Lung microvascular endothelial cell (primary cell): ENCODE data around the gene BMP6. TPM values are rescaled to one million over a fixed set of nuclear protein-coding genes. Genes with fewer than 3 reads are reported as not detected.
A peak's percentile ranks its signal among the peaks of the same experiment; 100 is the strongest.

Experiments
- DNase-seq, 2 donors: peaks; one replicate each; pipeline versions ENCODE4 v3.0.0 to v3.0.0-alpha.2; 2010; ENCODE audit warnings: low read depth in 2 of 2
- total RNA-seq: library from RNA; depleted of rRNA; stranded (reverse); fragments of >200 nt; gene quantifications from 2 replicates; pipeline ENCODE4 v1.2.1, GENCODE V29; 2014

Gene BMP6
- total RNA-seq, 1 donor from 2014 or later, result 246 TPM

GRCh38 chr6:7719364-7719850 lies 6.5 kb upstream of the BMP6 start:
- no peak for DNase-seq

- no peak for DNase-seq
Measured at GRCh38 chr6:7720346-7720745, 5.6 kb upstream of the BMP6 start.

DNA sequence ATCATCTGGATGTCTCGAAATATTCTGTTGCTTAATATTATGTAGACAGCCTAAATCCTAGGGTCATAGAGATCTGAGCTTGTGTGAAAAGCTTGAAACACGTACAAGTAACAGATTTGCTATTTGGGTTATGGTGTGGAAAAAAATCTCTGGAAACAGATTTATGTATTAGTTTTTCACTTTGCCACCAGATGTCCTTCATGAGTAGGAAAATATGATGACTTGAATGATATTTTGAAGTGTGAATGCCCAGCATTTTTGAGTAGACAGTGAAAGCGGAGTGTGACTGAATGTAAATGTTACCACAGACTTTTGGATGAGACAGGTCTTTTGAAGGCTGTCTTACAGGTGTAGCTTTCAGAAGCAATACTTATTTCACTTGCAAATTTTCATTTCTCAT lies 4.2 kb upstream of the BMP6 start:
- DNase-seq, result peak; percentile 59 to 78

DNA sequence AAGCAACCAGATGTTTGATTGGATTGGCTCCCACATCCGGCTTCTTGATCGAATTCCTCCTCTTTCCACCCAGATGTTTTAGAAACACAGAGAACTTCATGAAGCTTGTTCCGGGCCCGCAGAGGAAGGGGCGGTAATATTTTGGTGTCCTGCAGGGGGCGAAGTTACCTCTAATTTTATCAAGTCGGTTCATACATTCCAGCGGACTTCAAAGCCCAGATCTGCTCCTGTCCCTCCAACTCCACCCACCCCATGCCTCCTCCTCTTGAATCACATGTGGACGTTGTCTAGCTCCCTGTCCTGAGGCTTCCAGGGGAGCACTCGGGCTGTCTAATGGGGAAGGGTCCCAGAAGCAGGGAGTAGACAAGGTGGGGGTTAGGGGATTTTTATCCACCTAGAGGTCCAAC lies 2.9 kb upstream of the BMP6 start:
- peak; percentile 88 to 89 for DNase-seq

DNA sequence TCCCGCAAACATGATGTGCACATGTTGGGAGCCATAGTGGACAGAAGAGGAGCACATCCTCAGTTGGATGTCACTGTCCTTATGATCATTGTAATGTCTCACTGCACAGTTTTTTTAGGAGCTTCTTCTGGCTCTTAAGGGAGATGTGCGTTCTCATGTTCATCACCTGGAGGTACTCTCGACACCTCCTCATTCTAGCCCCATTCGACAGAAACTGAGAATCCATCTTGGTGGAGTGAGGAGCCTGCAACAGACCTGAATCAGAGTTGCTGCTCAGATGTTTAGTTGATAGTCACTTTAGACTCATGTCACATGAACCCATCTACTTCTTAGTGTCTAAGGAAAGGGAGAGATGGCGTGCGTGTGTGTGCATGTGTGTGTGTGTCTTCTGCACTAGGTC lies 2.3 kb upstream of the BMP6 start:
- DNase-seq, result no peak

DNA sequence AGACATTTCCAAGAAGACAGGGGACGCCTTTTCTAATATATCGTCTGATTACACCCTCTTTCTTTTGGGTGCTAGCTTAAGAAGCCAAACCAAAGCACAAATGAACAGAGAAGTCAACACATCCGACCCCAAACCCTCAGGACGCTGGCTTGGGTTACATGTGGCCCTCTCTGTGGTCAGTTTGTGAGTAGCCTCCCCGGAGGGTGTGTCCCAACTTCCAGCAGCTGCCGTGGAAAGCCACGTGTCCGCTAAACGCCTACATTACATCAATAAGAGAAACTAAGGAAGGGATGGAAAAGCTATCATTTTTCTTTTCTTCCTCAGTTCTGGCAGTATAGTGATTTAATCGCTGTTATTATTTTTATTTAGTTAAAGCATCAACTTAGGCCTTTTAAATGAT lies 487 bp upstream of the BMP6 start:
- DNase-seq, result no peak

DNA sequence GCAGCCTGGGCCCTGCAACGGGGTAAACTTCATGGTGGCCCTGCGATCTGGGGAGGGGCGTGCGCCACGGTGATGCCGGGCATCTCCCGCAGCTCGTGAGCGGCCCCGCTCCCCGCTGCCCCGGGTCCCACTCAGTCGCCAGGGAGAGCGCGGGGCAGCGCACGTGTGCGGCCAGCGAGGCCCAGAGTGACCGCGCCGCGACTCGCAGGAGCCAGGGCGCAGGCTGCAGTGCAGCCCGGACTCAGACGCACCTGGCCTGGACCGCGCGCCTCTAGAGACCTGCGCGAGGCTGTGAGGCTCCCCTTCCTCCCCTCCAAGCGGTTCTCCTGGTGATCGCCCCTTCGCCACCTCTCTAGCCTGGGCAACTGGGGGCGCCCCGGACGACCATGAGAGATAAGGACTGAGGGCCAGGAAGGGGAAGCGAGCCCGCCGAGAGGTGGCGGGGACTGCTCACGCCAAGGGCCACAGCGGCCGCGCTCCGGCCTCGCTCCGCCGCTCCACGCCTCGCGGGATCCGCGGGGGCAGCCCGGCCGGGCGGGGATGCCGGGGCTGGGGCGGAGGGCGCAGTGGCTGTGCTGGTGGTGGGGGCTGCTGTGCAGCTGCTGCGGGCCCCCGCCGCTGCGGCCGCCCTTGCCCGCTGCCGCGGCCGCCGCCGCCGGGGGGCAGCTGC lies 652 bp downstream of the BMP6 start:
- peak; percentile 34 to 49 for DNase-seq

DNA sequence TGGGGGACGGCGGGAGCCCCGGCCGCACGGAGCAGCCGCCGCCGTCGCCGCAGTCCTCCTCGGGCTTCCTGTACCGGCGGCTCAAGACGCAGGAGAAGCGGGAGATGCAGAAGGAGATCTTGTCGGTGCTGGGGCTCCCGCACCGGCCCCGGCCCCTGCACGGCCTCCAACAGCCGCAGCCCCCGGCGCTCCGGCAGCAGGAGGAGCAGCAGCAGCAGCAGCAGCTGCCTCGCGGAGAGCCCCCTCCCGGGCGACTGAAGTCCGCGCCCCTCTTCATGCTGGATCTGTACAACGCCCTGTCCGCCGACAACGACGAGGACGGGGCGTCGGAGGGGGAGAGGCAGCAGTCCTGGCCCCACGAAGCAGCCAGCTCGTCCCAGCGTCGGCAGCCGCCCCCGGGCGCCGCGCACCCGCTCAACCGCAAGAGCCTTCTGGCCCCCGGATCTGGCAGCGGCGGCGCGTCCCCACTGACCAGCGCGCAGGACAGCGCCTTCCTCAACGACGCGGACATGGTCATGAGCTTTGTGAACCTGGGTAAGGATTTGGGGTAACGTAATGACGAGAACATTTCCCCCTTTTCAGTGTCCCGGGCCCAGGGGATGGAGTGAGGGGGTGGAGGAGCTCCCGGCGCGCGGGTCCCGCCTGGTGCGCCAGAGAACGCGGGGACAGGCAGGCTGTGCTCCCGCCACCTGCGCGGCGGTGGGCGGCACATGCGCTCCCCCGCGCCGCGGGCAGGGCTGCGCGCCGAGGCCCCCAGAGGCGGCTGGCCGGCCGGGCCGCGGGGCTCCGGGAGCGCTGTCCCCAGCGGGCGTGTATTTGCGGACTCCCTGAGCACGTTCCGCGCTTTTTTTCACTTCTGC lies 1.4 kb downstream of the BMP6 start:
- peak; percentile 50 to 55 for DNase-seq

DNA sequence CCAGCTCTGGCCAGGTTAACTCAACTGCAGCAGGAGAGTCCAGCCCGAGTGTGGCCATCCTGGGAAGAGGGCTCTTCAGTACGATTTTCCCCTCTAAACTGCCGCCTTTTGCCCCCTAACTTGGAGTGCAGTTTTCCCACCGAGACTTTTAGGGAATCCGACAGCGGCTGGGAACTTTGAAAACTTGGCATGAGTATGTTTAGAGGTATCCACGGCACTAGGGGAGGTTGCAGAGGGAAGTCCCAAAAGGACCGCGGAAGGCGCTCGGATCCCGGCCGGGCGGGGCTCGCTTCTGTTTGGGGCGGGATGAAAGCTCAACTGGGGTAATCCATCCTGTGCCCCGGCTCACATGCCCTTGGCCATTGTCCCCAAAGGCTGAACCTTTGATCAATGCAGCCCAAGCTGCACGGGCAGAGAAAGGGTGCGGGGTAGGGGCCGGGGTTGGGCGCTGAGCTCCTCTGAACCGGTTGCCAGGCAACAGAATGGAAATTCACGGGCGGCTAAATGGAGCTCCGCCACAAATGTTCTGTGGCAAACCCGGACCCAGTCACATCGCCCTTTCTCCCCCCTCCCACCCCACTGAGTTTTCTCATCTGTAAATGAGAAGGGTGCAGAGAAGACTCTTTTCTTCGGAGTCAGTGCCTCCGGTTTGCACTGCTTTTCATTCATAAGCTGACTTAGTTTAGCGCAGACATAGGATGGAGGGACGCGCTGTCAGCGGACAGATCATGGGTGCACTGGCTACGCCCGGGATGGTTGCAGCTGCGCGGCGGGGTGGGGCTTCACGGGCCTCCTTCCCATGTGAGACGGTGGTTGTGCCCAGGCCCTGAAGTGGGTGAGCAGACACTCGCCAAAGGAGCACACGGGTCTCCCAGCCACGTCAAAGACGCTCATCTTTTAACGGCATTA lies 2.3 kb downstream of the BMP6 start:
- DNase-seq, result peak; percentile 56 to 63

GRCh38 chr6:7728855-7729590 lies 3.1 kb downstream of the BMP6 start:
- peak; percentile 44 to 51 for DNase-seq

- DNase-seq, result peak in 1 of 2 donors; percentile 39
Measured at GRCh38 chr6:7730001-7730783, 4.3 kb downstream of the BMP6 start.

DNA sequence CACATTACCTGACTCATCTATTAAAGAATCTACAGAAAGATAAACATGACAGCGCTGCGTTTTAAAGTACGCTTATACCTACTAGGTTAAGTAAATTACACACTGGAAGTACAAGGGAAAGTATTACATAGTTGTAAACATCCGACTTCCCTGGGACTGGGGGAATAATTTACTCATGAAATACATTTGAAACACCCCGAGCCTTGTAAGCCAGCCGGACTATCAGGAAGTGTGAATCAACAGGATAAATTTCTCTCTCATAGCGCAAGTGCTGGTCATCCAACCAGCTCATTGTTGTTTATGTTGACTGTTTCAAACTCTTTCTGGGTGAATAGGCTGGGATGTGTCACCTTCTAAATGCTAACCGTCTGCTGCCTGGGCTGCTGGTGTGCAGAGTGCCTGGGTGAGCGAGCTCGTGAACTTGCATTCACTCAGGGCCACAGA lies 4.9 kb downstream of the BMP6 start:
- peak; percentile 81 to 97 for DNase-seq

DNA sequence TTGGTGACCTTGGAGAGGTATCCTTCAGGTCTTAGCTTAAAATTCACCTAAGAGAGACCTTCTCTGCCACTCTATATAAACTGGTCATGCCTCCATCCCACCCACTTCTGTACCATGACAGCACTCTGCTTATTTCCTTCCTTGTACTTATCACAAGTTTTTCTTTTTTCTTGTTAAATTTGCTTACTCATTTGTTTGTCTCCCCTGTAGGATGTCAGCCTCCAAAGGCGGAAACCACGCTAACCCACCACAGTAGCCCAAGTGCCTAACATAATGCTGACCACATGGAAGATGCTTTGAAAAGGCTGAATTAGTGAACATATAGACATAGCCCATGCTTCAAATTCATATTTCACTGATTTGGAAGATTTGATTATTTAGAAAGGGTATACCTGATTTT lies 5.4 kb downstream of the BMP6 start:
- peak in 1 of 2 donors; percentile 67 for DNase-seq

- DNase-seq, result peak in 1 of 2 donors; percentile 77
Measured at GRCh38 chr6:7732228-7732627, 6.3 kb downstream of the BMP6 start.

GRCh38 chr6:7734707-7735383 lies 8.9 kb downstream of the BMP6 start:
- no peak for DNase-seq

- DNase-seq, result no peak
Measured at GRCh38 chr6:7737106-7737505, 11.2 kb downstream of the BMP6 start.

DNA sequence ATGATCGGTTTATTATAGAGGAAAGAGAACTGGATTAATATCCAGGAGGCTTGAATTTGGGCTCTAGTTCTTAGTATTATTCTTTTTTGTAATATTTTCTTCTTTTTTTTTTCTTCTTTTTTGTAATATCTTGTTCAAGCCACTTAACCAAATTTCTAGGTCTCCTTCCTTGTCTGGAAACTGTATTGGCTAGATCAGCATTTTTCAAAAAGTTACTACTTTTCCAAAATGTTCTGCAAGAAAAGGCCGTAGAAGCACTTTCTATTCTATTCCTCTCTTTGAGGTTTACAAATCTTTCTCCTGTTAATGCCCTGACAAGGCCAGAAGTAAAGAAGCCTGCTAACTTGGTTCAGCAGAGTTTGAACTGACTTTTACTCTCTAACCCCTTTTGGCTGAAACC lies 12.0 kb downstream of the BMP6 start:
- no peak for DNase-seq

GRCh38 chr6:7742223-7742785 lies 16.4 kb downstream of the BMP6 start:
- no peak for DNase-seq

GRCh38 chr6:7745942-7746341 lies 20.0 kb downstream of the BMP6 start:
- DNase-seq, result no peak
